Gastrocnemius medialis (tissue), 4 donors: Measurements from ENCODE around the gene CDCP2.

ENCODE experiments used
- POLR2A ChIP-seq, 2 donors: fragments of 450-650 bp; IDR thresholded peaks; one replicate each; pipeline ENCODE4 v1.6.1; 2017; ENCODE audit warnings: antibody characterized with exemption in 2 of 2, mild to moderate bottlenecking in 2 of 2, moderate library complexity in 2 of 2
- TF ChIP-seq, protein P1 (sequence below), 5 experiments: fragments of 450-650 bp in 3 of 5; fragments of 200-600 bp in 2 of 5; sonication (generic) in 2 of 5; IDR thresholded peaks in 4 of 5; conservative IDR thresholded peaks in 1 of 5; 1 replicate in 4 of 5; 2 replicates in 1 of 5; pipeline ENCODE4 v1.5.1; 2016 to 2019; ENCODE audit warnings: antibody characterized with exemption in 5 of 5, mild to moderate bottlenecking in 3 of 5, moderate library complexity in 3 of 5

DNA sequence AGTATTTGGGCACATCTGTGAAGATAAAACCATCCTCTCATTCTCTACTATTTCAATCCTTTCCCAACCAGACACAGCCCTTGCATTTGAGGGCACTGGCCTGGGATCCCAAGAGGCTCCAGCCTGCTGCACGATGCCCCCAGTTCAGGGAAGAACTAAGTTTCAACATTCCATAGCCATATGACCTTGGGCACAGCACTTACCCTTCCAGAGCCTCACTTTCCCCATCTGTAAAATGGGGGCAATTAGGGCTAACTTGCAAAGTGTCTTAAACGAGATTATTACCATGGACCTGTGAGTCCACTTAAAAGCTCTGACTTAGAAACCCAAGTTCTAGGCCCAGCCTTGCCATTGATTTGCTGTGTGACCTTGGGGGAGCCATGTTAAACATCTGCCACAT is 22.9 kb downstream of the CDCP2 start:
- TF ChIP-seq, protein P1, sequence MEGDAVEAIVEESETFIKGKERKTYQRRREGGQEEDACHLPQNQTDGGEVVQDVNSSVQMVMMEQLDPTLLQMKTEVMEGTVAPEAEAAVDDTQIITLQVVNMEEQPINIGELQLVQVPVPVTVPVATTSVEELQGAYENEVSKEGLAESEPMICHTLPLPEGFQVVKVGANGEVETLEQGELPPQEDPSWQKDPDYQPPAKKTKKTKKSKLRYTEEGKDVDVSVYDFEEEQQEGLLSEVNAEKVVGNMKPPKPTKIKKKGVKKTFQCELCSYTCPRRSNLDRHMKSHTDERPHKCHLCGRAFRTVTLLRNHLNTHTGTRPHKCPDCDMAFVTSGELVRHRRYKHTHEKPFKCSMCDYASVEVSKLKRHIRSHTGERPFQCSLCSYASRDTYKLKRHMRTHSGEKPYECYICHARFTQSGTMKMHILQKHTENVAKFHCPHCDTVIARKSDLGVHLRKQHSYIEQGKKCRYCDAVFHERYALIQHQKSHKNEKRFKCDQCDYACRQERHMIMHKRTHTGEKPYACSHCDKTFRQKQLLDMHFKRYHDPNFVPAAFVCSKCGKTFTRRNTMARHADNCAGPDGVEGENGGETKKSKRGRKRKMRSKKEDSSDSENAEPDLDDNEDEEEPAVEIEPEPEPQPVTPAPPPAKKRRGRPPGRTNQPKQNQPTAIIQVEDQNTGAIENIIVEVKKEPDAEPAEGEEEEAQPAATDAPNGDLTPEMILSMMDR (IDR thresholded peaks at IDR 0.05 in 4 of 5, conservative IDR thresholded peaks at IDR 0.05 in 1 of 5) = no peak
- no peak for TF ChIP-seq POLR2A (IDR thresholded peaks at IDR 0.05)
